B cell (primary cell): ENCODE measurements around the gene KCTD5. TPM values are rescaled to one million over a fixed set of nuclear protein-coding genes. Genes with fewer than 3 reads are reported as not detected.

ENCODE experiments used
- ATAC-seq: fragments of 200-7000 bp; cut with Tn5 transposase; one replicate; pipeline ENCODE4 v1.10.0; 2021; ENCODE audit warnings: low read depth, mild to moderate bottlenecking, moderate number of reproducible peaks, moderate library complexity
- CTCF ChIA-PET: fragments of 350-600 bp; sonication (Branson Sonifier 250); formaldehyde crosslinking; loops from one replicate; lab custom pipeline; 2021; ENCODE audit warnings: antibody characterized with exemption, inconsistent platforms; lab: Charles Lee
- POLR2A ChIA-PET: fragments of 350-600 bp; sonication (Branson Sonifier 250); formaldehyde crosslinking; loops from one replicate; lab custom pipeline; 2021; ENCODE audit warnings: antibody characterized with exemption; lab: Charles Lee
- DNase-seq: peaks from one replicate; pipeline ENCODE4 v3.0.0; 2013
- H2AFZ ChIP-seq: 2 replicates; pipeline ENCODE4 v1.6.1; 2012; ENCODE audit warnings: mild to moderate bottlenecking, low read depth, low read length; ENCODE audit not compliant: insufficient read depth, poor library complexity, severe bottlenecking
- H3K27ac ChIP-seq, 2 donors: 1 replicate in 1 of 2; 2 replicates in 1 of 2; pipeline ENCODE4 v1.5.1; 2012 to 2013; ENCODE audit warnings: low read length in 2 of 2, mild to moderate bottlenecking in 2 of 2, moderate library complexity in 1 of 2
- H3K27me3 ChIP-seq, 4 experiments: fragments of 200-600 bp in 1 of 4; sonication (generic) in 1 of 4; replicated peaks in 1 of 4; 1 replicate in 2 of 4; 2 replicates in 2 of 4; pipeline versions ENCODE4 v1.6.1 to v1.7.0; 2013 to 2016; ENCODE audit warnings: low read length in 3 of 4, mild to moderate bottlenecking in 2 of 4, mixed read lengths in 1 of 4, moderate library complexity in 1 of 4; ENCODE audit not compliant: insufficient read depth in 4 of 4, control insufficient read depth in 3 of 4; ENCODE audit errors: control extremely low read depth in 1 of 4
- H3K36me3 ChIP-seq, 2 experiments: replicated peaks in 1 of 2; 1 replicate in 1 of 2; 2 replicates in 1 of 2; pipeline versions ENCODE4 v1.6.1 to v1.7.1; 2013; ENCODE audit warnings: low read length in 1 of 2; ENCODE audit not compliant: insufficient read depth in 2 of 2, control insufficient read depth in 1 of 2; ENCODE audit errors: control extremely low read depth in 1 of 2, extremely low read depth in 1 of 2
- H3K4me1 ChIP-seq, 2 donors: fragments of 200-600 bp in 1 of 2; sonication (generic) in 1 of 2; 1 replicate in 1 of 2; 2 replicates in 1 of 2; pipeline versions ENCODE4 v1.5.1 to v1.6.1; 2013 to 2017; ENCODE audit warnings: low read length in 2 of 2; ENCODE audit not compliant: control insufficient read depth in 2 of 2, insufficient read depth in 2 of 2
- H3K4me2 ChIP-seq: replicated peaks from 2 replicates; pipeline ENCODE3; 2012; ENCODE audit warnings: mild to moderate bottlenecking, low read depth, low read length; ENCODE audit not compliant: poor library complexity, severe bottlenecking
- H3K4me3 ChIP-seq, 5 experiments: fragments of 200-600 bp in 1 of 5; sonication (generic) in 1 of 5; 1 replicate in 3 of 5; 2 replicates in 2 of 5; pipeline versions ENCODE4 v1.5.1 to v1.7.0; 2011 to 2016; ENCODE audit warnings: low read length in 4 of 5, mild to moderate bottlenecking in 4 of 5, low read depth in 2 of 5, control low read depth in 1 of 5, moderate library complexity in 1 of 5; ENCODE audit not compliant: insufficient read depth in 1 of 5; ENCODE audit errors: control extremely low read depth in 1 of 5, extremely low read depth in 1 of 5
- H3K79me2 ChIP-seq: fragments of 200-600 bp; sonication (generic); one replicate; pipeline ENCODE4 v1.6.0; 2016; ENCODE audit warnings: low read length; ENCODE audit not compliant: control insufficient read depth, insufficient read depth
- H3K9ac ChIP-seq: fragments of 200-600 bp; sonication (generic); 2 replicates; pipeline ENCODE4 v1.6.1; 2017; ENCODE audit warnings: mild to moderate bottlenecking, low read length, moderate library complexity
- H3K9me3 ChIP-seq, 3 donors: one replicate each; pipeline versions ENCODE4 v1.6.1 to v1.7.1; 2013; ENCODE audit warnings: low read length in 2 of 3; ENCODE audit not compliant: control insufficient read depth in 2 of 3, insufficient read depth in 1 of 3; ENCODE audit errors: control extremely low read depth in 1 of 3
- H4K20me1 ChIP-seq: 2 replicates; pipeline ENCODE4 v1.6.0; 2012; ENCODE audit warnings: mild to moderate bottlenecking, low read length; ENCODE audit not compliant: insufficient read depth, control insufficient read depth, poor library complexity, severe bottlenecking
- H3K27ac Mint-ChIP-seq: one replicate; pipeline ENCODE4 v1.8.0; 2021; ENCODE audit warnings: mixed read lengths
- H3K27me3 Mint-ChIP-seq: one replicate; pipeline ENCODE4 v1.8.0; 2021; ENCODE audit warnings: mixed read lengths
- H3K4me1 Mint-ChIP-seq: one replicate; pipeline ENCODE4 v1.8.0; 2021; ENCODE audit warnings: mixed read lengths
- H3K4me3 Mint-ChIP-seq: one replicate; pipeline ENCODE4 v1.8.0; 2021; ENCODE audit warnings: mixed read lengths
- H3K9me3 Mint-ChIP-seq: one replicate; pipeline ENCODE4 v1.8.0; 2022; ENCODE audit warnings: mixed read lengths; ENCODE audit not compliant: insufficient read depth
- EZH2 ChIP-seq: IDR thresholded peaks from 2 replicates; pipeline ENCODE4 v1.6.1; 2012; ENCODE audit warnings: borderline replicate concordance, low read depth, mild to moderate bottlenecking, moderate library complexity, low read length; ENCODE audit not compliant: insufficient read depth, poor library complexity, severe bottlenecking
- WGBS: methylation state at CpG from one replicate; pipeline ENCODE4 v1.1.5; 2013; ENCODE audit warnings: missing lambda C conversion rate; ENCODE audit not compliant: insufficient coverage; 5-methylcytosine and 5-hydroxymethylcytosine counted together
- intact Hi-C: fragments of 100-400 bp; cut with micrococcal nuclease; formaldehyde crosslinking; loops from one replicate; pipeline ENCODE4 v1.10.0; 2022
- polyA plus RNA-seq: library from polyadenylated mRNA; depleted of rRNA; stranded (reverse); fragments of >200 nt; gene quantifications from 2 replicates; pipeline ENCODE4 v1.2.3, GENCODE V29; 2012
- total RNA-seq, 2 donors: library from RNA; stranded (reverse); fragments of 120-200 nt in 1 of 2; gene quantifications; 1 replicate in 1 of 2; 2 replicates in 1 of 2; pipeline versions ENCODE4 v1.2.3 to v1.2.4, GENCODE V29; 2013 to 2022
- TF ChIP-seq, protein P1 (sequence below): fragments of 200-600 bp; IDR thresholded peaks from one replicate; pipeline ENCODE4 v1.8.0; 2022; ENCODE audit warnings: antibody characterized with exemption, mild to moderate bottlenecking

The KCTD5 gene
- total and polyA plus RNA-seq, 2 donors (not counting 1 experiment from before 2014, with no cell fraction given) = 17.2 to 37.3 TPM

DNA sequence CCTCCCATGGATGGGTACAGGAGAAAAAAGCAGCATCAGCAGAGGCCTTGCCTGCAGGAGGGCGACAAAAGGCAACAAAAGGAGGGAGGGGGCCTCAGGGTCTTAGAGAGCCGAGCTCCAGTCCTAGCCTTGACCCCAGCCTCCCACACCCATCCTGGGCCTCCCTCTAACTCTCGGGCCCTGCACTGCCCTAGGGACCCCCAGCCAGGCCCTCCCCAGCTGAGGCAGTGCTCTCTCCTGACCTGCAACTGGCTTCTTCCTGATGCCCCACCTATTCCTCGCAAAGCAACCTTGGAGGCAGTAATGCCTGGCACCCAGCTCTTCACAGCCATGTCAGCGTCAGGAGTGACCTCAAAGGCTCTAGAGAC lies 54.9 kb downstream of the KCTD5 start:
- POLR2A ChIA-PET = no interaction called here
- H3K4me1 Mint-ChIP-seq = no peaks in the 10 kb centered on the region

DNA sequence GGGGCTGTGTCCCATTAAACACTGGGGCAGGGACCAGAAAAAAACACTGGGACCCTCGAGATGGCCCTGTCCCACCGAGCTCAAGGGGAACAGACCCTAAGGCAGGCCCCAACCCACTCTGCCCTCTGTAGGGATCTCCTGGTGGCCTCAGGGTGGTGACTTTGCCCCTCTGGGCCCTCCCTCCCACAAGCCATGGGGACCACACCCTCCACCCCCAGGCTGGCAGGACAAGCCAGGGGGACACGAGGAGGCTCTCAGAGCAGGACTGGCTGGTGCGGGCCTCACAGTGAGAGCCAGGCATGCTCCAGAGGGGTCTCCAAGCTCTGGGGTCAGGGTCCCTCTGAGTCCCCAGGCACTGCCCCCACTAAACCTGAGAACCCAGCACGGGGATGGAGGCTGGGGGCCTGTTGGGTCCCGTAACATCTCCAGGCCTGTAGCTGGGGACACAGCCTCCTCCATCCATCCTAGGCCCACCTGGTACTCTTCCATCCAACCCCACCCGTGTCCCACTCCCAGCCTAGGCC lies 55.6 kb downstream of the KCTD5 start:
- no peak overlapping the region for H3K27ac ChIP-seq
- TF ChIP-seq, protein P1, sequence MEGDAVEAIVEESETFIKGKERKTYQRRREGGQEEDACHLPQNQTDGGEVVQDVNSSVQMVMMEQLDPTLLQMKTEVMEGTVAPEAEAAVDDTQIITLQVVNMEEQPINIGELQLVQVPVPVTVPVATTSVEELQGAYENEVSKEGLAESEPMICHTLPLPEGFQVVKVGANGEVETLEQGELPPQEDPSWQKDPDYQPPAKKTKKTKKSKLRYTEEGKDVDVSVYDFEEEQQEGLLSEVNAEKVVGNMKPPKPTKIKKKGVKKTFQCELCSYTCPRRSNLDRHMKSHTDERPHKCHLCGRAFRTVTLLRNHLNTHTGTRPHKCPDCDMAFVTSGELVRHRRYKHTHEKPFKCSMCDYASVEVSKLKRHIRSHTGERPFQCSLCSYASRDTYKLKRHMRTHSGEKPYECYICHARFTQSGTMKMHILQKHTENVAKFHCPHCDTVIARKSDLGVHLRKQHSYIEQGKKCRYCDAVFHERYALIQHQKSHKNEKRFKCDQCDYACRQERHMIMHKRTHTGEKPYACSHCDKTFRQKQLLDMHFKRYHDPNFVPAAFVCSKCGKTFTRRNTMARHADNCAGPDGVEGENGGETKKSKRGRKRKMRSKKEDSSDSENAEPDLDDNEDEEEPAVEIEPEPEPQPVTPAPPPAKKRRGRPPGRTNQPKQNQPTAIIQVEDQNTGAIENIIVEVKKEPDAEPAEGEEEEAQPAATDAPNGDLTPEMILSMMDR = no peak
- TF ChIP-seq EZH2 = no peak
- POLR2A ChIA-PET = no interaction called here
- H3K27ac Mint-ChIP-seq = no peak overlapping the region
- ATAC-seq (no peak), DNase-seq (no peak)
- no peak overlapping the region for H3K4me3 ChIP-seq
- H3K9me3 ChIP-seq = no peaks in the 10 kb centered on the region
- CTCF ChIA-PET = no interaction called here
- peaks cover 3% of the 10 kb centered on the region for H3K27me3 Mint-ChIP-seq
- intact Hi-C loops = no loop called here
- H3K4me3 Mint-ChIP-seq = no peak overlapping the region
- H3K27me3 ChIP-seq = peaks cover 0 to 6% (median 0%) of the 10 kb centered on the region in 4 experiments
- H3K36me3 ChIP-seq = no peaks in the 10 kb centered on the region
- no peak overlapping the region for H2AFZ ChIP-seq
- no peak overlapping the region for H3K4me2 ChIP-seq
- no peaks in the 10 kb centered on the region for H4K20me1 ChIP-seq
- H3K4me1 Mint-ChIP-seq = no peaks in the 10 kb centered on the region
- no peak overlapping the region for H3K9ac ChIP-seq
- 81% methylated on average over 7 of the region's 7 CpGs for WGBS
- no peaks in the 10 kb centered on the region for H3K79me2 ChIP-seq
- H3K4me1 ChIP-seq = no peaks in the 10 kb centered on the region
- H3K9me3 Mint-ChIP-seq = no peaks in the 10 kb centered on the region

More for the DNA sequence above, 54.9 kb downstream of the KCTD5 start:
- Mint-ChIP-seq H3K27ac (no peak overlapping the region), H3K27me3 (peaks cover 6% of the 10 kb centered on the region), H3K9me3 (no peaks in the 10 kb centered on the region), H3K4me3 (no peak overlapping the region)
- CTCF ChIA-PET = no interaction called here
- H3K9ac ChIP-seq = no peak overlapping the region
- WGBS = 98% methylated on average over 4 of the region's 5 CpGs
- H3K79me2 ChIP-seq = no peaks in the 10 kb centered on the region
- no peak for ATAC-seq
- peaks cover 0 to 6% (median 0%) of the 10 kb centered on the region in 4 experiments for H3K27me3 ChIP-seq
- H3K27ac ChIP-seq = no peak overlapping the region
- H3K9me3 ChIP-seq = no peaks in the 10 kb centered on the region
- TF ChIP-seq, protein P1 = no peak
- TF ChIP-seq EZH2 = no peak
- H3K36me3 ChIP-seq = no peaks in the 10 kb centered on the region
- intact Hi-C loops = no loop called here
- no peak overlapping the region for H3K4me2 ChIP-seq
- H3K4me3 ChIP-seq = no peak overlapping the region
- no peaks in the 10 kb centered on the region for H3K4me1 ChIP-seq
- H4K20me1 ChIP-seq = no peaks in the 10 kb centered on the region
- H2AFZ ChIP-seq = no peak overlapping the region
- DNase-seq = no peak
